ENCODE measurements around the gene PCDH9.

PCDH9 gene

GRCh38 chr13:67117010-67117550 is 113.1 kb downstream of the PCDH9 start:
- no peak overlapping the region for H2AFZ ChIP-seq (ENCODE audit: low read depth)
- H3K9ac ChIP-seq = no peak overlapping the region
- TF ChIP-seq, protein P1, sequence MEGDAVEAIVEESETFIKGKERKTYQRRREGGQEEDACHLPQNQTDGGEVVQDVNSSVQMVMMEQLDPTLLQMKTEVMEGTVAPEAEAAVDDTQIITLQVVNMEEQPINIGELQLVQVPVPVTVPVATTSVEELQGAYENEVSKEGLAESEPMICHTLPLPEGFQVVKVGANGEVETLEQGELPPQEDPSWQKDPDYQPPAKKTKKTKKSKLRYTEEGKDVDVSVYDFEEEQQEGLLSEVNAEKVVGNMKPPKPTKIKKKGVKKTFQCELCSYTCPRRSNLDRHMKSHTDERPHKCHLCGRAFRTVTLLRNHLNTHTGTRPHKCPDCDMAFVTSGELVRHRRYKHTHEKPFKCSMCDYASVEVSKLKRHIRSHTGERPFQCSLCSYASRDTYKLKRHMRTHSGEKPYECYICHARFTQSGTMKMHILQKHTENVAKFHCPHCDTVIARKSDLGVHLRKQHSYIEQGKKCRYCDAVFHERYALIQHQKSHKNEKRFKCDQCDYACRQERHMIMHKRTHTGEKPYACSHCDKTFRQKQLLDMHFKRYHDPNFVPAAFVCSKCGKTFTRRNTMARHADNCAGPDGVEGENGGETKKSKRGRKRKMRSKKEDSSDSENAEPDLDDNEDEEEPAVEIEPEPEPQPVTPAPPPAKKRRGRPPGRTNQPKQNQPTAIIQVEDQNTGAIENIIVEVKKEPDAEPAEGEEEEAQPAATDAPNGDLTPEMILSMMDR (conservative IDR thresholded peaks at IDR 0.05; ENCODE audit: low read depth, low read length) = no peak
- H3K4me2 ChIP-seq = no peak overlapping the region
- H3K27ac ChIP-seq = no peak overlapping the region
- H3K27me3 ChIP-seq (ENCODE audit: insufficient read depth, low read depth) = no peaks in the 10 kb centered on the region
- H3K79me2 ChIP-seq (ENCODE audit: insufficient read depth, low read depth) = no peaks in the 10 kb centered on the region
- H3K36me3 ChIP-seq (ENCODE audit: insufficient read depth) = no peaks in the 10 kb centered on the region
- H3K4me3 ChIP-seq (IDR thresholded peaks at IDR 0.05; ENCODE audit: insufficient read depth, low read depth, low read length) = no peak overlapping the region
- H4K20me1 ChIP-seq (ENCODE audit: insufficient read depth) = no peaks in the 10 kb centered on the region
- H3K4me1 ChIP-seq (ENCODE audit: low read depth, poor library complexity, severe bottlenecking) = peaks cover 7% of the 10 kb centered on the region

DNA sequence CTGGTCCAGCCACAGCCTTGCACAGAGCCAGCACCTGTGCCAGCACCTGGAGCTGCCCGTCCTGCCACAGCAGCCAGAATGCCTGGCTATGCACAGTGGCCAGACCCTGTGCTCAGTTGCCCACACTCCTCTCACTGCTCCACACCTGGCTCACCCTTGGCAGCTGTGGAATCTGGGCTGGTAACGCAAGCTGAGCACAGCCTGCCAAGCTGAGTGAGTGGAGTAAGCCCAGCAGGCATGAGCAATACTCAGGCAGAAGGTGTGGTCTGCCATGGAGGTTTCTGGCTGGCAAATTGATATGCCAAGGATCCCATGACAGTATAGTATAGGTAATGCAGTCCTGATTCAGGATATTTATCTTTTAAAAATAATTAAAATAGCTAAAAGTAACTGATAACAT is 122.2 kb downstream of the PCDH9 start:
- no peaks in the 10 kb centered on the region for H3K36me3 ChIP-seq (ENCODE audit: insufficient read depth)
- no peak overlapping the region for H3K4me2 ChIP-seq
- H4K20me1 ChIP-seq (ENCODE audit: insufficient read depth) = no peaks in the 10 kb centered on the region
- TF ChIP-seq, protein P1 (conservative IDR thresholded peaks at IDR 0.05; ENCODE audit: low read depth, low read length) = no peak
- no peaks in the 10 kb centered on the region for H3K4me1 ChIP-seq (ENCODE audit: low read depth, poor library complexity, severe bottlenecking)
- no peak overlapping the region for H3K4me3 ChIP-seq (IDR thresholded peaks at IDR 0.05; ENCODE audit: insufficient read depth, low read depth, low read length)
- no peaks in the 10 kb centered on the region for H3K27me3 ChIP-seq (ENCODE audit: insufficient read depth, low read depth)
- H2AFZ ChIP-seq (ENCODE audit: low read depth) = no peak overlapping the region
- no peaks in the 10 kb centered on the region for H3K79me2 ChIP-seq (ENCODE audit: insufficient read depth, low read depth)
- H3K9ac ChIP-seq = no peak overlapping the region
- no peak overlapping the region for H3K27ac ChIP-seq

GRCh38 chr13:67106502-67107057 is 123.6 kb downstream of the PCDH9 start:
- no peaks in the 10 kb centered on the region for H3K4me1 ChIP-seq (ENCODE audit: low read depth, poor library complexity, severe bottlenecking)
- H3K4me2 ChIP-seq = no peak overlapping the region
- H3K36me3 ChIP-seq (ENCODE audit: insufficient read depth) = no peaks in the 10 kb centered on the region
- H4K20me1 ChIP-seq (ENCODE audit: insufficient read depth) = no peaks in the 10 kb centered on the region
- H3K27ac ChIP-seq = no peak overlapping the region
- H3K4me3 ChIP-seq (IDR thresholded peaks at IDR 0.05; ENCODE audit: insufficient read depth, low read depth, low read length) = no peak overlapping the region
- H3K9ac ChIP-seq = no peak overlapping the region
- H3K79me2 ChIP-seq (ENCODE audit: insufficient read depth, low read depth) = no peaks in the 10 kb centered on the region
- TF ChIP-seq, protein P1 (conservative IDR thresholded peaks at IDR 0.05; ENCODE audit: low read depth, low read length) = no peak
- H3K27me3 ChIP-seq (ENCODE audit: insufficient read depth, low read depth) = no peaks in the 10 kb centered on the region
- no peak overlapping the region for H2AFZ ChIP-seq (ENCODE audit: low read depth)

DNA sequence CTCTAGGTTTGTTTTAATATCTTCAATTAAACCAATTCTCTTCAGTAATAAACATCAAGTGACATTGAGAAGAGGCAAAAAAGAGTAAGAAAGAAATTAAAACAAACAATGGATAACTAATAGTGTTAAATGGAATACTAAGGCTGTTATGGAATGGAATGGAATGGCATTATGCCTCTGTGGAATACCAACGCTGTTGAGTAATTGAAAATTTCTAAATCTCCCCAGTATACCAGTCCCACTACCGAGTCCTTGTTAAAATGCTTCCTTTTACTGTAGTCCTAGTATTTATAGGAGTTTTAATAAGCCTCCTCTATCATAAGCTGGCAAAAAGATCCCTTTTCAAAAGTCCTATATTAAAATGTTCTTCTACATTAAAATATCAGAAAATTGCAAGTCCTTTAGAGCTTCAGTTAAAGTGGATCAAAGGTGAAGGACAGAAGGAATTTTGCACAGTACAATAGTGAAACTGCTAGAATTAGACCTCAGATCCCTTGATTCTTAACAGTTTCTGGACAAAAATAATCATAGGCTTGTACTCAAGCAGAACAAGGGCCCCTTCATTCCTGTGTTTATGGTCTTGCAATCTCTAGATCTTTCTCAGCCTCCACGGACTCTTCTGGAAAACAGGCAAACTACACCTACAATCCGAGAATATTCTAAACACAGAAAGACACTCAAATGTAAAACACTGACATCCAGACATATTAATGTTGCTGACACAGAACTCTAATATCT is 128.2 kb downstream of the PCDH9 start:
- TF ChIP-seq, protein P1 (conservative IDR thresholded peaks at IDR 0.05; ENCODE audit: low read depth, low read length) = no peak
- H2AFZ ChIP-seq (ENCODE audit: low read depth) = no peak overlapping the region
- no peak overlapping the region for H3K4me2 ChIP-seq
- H3K27me3 ChIP-seq (ENCODE audit: insufficient read depth, low read depth) = no peaks in the 10 kb centered on the region
- H3K4me3 ChIP-seq (IDR thresholded peaks at IDR 0.05; ENCODE audit: insufficient read depth, low read depth, low read length) = no peak overlapping the region
- no peaks in the 10 kb centered on the region for H3K79me2 ChIP-seq (ENCODE audit: insufficient read depth, low read depth)
- H3K4me1 ChIP-seq (ENCODE audit: low read depth, poor library complexity, severe bottlenecking) = no peaks in the 10 kb centered on the region
- H3K36me3 ChIP-seq (ENCODE audit: insufficient read depth) = no peaks in the 10 kb centered on the region
- H4K20me1 ChIP-seq (ENCODE audit: insufficient read depth) = no peaks in the 10 kb centered on the region
- H3K27ac ChIP-seq = no peak overlapping the region
- no peak overlapping the region for H3K9ac ChIP-seq

Data from KMS-11 (cell line).